Activated naive CD8-positive, alpha-beta T cell treated with anti-CD3 and anti-CD28 coated beads, Interleukin-2, amount 10 ng/mL, durations not matched to agents 7 days and 5 days (primary cell): ENCODE results near the gene BCR. TPM values are rescaled to one million over a fixed set of nuclear protein-coding genes. Genes with fewer than 3 reads are reported as not detected.
"Not testable (repeated sequence)": the region's sequence is repeated elsewhere in the genome, so short reads cannot be mapped to it uniquely, and the experiment has no call there.

Experiments
- ATAC-seq: fragments of 150-1000 bp; cut with Tn5 transposase; one replicate; pipeline ENCODE4 v1.10.0; 2021; ENCODE audit warnings: low read depth, moderate library complexity
- POLR2A ChIA-PET: fragments of 350-600 bp; sonication (Branson Sonifier 250); formaldehyde crosslinking; loops from one replicate; lab custom pipeline; 2021; ENCODE audit warnings: antibody characterized with exemption; lab: Charles Lee
- DNase-seq: peaks from one replicate; pipeline ENCODE4 v3.0.0; 2021
- H3K27ac Mint-ChIP-seq: one replicate; pipeline ENCODE4 v1.8.0; 2022; ENCODE audit warnings: mild to moderate bottlenecking, mixed read lengths
- H3K27me3 Mint-ChIP-seq: one replicate; pipeline ENCODE4 v1.8.0; 2022; ENCODE audit warnings: mild to moderate bottlenecking, moderate library complexity, mixed read lengths
- H3K36me3 Mint-ChIP-seq: one replicate; pipeline ENCODE4 v1.8.0; 2021; ENCODE audit warnings: mild to moderate bottlenecking, mixed read lengths
- H3K4me1 Mint-ChIP-seq: one replicate; pipeline ENCODE4 v1.8.0; 2021; ENCODE audit warnings: mixed read lengths
- H3K4me3 Mint-ChIP-seq: one replicate; pipeline ENCODE4 v1.8.0; 2022; ENCODE audit warnings: mild to moderate bottlenecking, moderate library complexity, mixed read lengths
- H3K9me3 Mint-ChIP-seq: one replicate; pipeline ENCODE4 v1.8.0; 2021; ENCODE audit warnings: mixed read lengths
- total RNA-seq, 2 experiments: library from RNA; stranded (reverse); gene quantifications; one replicate each; pipeline ENCODE4 v1.2.3, GENCODE V29; 2021

BCR gene
- total RNA-seq = 10 to 100 TPM; 36.2 to 39.2 TPM

GRCh38 chr22:23180301-23180892, at the start of gene BCR:
TSS of gene BCR (plus strand) at chr22:23180509. CDS start at chr22:23180961, 452 bp downstream.
- H3K27me3 Mint-ChIP-seq = peaks cover 2% of the 10 kb centered on the region
- H3K4me3 Mint-ChIP-seq = peak within 1 kb of the TSS; percentile 80
- H3K36me3 Mint-ChIP-seq = peaks cover 19% of the 10 kb centered on the region
- peak within 1 kb of the TSS; percentile 35 for H3K27ac Mint-ChIP-seq
- H3K4me1 Mint-ChIP-seq = peaks cover 47% of the 10 kb centered on the region
- peak; percentile 70 for ATAC-seq
- peak; percentile 77 for DNase-seq
- peaks cover 14% of the 10 kb centered on the region for H3K9me3 Mint-ChIP-seq
- POLR2A ChIA-PET = interaction anchor here (1.6 to 1.7 kb wide), 3 partner anchors 43 to 101 kb away, joined by 5 to 13 read pairs (median 8); no protein-coding TSS in a partner anchor

GRCh38 chr22:23130697-23131096, 49.6 kb upstream of the BCR start:
- no peak for DNase-seq
- Mint-ChIP-seq H3K36me3 (no peaks in the 10 kb centered on the region), H3K4me1 (peaks cover 4% of the 10 kb centered on the region), H3K9me3 (no peaks in the 10 kb centered on the region), H3K27ac (no peak overlapping the region), H3K27me3 (peaks cover 2% of the 10 kb centered on the region), H3K4me3 (no peak overlapping the region)
- ATAC-seq = no peak
- POLR2A ChIA-PET = no interaction called here

- DNase-seq (no peak), ATAC-seq (no peak)
- peaks cover 6% of the 10 kb centered on the region for H3K4me1 Mint-ChIP-seq
- H3K27me3 Mint-ChIP-seq = peaks cover 2% of the 10 kb centered on the region
- no peaks in the 10 kb centered on the region for H3K9me3 Mint-ChIP-seq
- no peaks in the 10 kb centered on the region for H3K36me3 Mint-ChIP-seq
- H3K27ac Mint-ChIP-seq = no peak overlapping the region
- POLR2A ChIA-PET = no interaction called here
- H3K4me3 Mint-ChIP-seq = no peak overlapping the region
These were observed 48.4 kb upstream of the BCR start for GRCh38 chr22:23131931-23132330.

GRCh38 chr22:23132376-23133091, 47.8 kb upstream of the BCR start:
- ATAC-seq = no peak
- Mint-ChIP-seq H3K36me3 (no peaks in the 10 kb centered on the region), H3K27me3 (peaks cover 2% of the 10 kb centered on the region), H3K4me1 (peaks cover 8% of the 10 kb centered on the region), H3K9me3 (no peaks in the 10 kb centered on the region), H3K4me3 (no peak overlapping the region), H3K27ac (no peak overlapping the region)
- DNase-seq = no peak
- POLR2A ChIA-PET = interaction anchor here (1.3 kb wide), 1 partner anchor 13 kb away, joined by 3 read pairs; no protein-coding TSS in a partner anchor

GRCh38 chr22:23133922-23134321, 46.4 kb upstream of the BCR start:
- H3K4me3 Mint-ChIP-seq = no peak overlapping the region
- POLR2A ChIA-PET = interaction anchor here (0.7 kb wide), 1 partner anchor 15 kb away, joined by 5 read pairs; no protein-coding TSS in a partner anchor
- H3K36me3 Mint-ChIP-seq = no peaks in the 10 kb centered on the region
- DNase-seq = no peak
- no peak for ATAC-seq
- H3K27ac Mint-ChIP-seq = no peak overlapping the region
- peaks cover 15% of the 10 kb centered on the region for H3K4me1 Mint-ChIP-seq
- peaks cover 2% of the 10 kb centered on the region for H3K27me3 Mint-ChIP-seq
- H3K9me3 Mint-ChIP-seq = no peaks in the 10 kb centered on the region

- peak overlapping the region; percentile 97 for H3K27ac Mint-ChIP-seq
- H3K4me3 Mint-ChIP-seq, H3K27me3 Mint-ChIP-seq, DNase-seq, H3K9me3 Mint-ChIP-seq, H3K36me3 Mint-ChIP-seq, ATAC-seq: not testable (repeated sequence)
- peaks cover 31% of the 10 kb centered on the region for H3K4me1 Mint-ChIP-seq
- POLR2A ChIA-PET = interaction anchor here (1.1 to 2.2 kb wide), 2 partner anchors 16 to 44 kb away, joined by 3 to 13 read pairs; partner anchors contain the start of gene BCR
These were observed 43.3 kb upstream of the BCR start for GRCh38 chr22:23136991-23137390.

GRCh38 chr22:23137468-23137867, 42.8 kb upstream of the BCR start:
- no peaks in the 10 kb centered on the region for H3K36me3 Mint-ChIP-seq
- POLR2A ChIA-PET = interaction anchor here (1.1 to 2.2 kb wide), 3 partner anchors 17 to 317 kb away, joined by 3 to 13 read pairs (median 3); partner anchors contain the start of gene BCR
- H3K27ac Mint-ChIP-seq = peak overlapping the region; percentile 97
- ATAC-seq = no peak
- H3K27me3 Mint-ChIP-seq = no peaks in the 10 kb centered on the region
- peak overlapping the region; percentile 73 for H3K4me3 Mint-ChIP-seq
- H3K4me1 Mint-ChIP-seq = peaks cover 35% of the 10 kb centered on the region
- H3K9me3 Mint-ChIP-seq = no peaks in the 10 kb centered on the region
- DNase-seq = no peak

- Mint-ChIP-seq H3K4me3 (peak overlapping the region; percentile 73), H3K27me3 (no peaks in the 10 kb centered on the region), H3K4me1 (peaks cover 40% of the 10 kb centered on the region), H3K27ac (peak overlapping the region; percentile 97), H3K9me3 (no peaks in the 10 kb centered on the region), H3K36me3 (no peaks in the 10 kb centered on the region)
- peak; percentile 48 for ATAC-seq
- peak; percentile 56 for DNase-seq
- POLR2A ChIA-PET = interaction anchor here (0.9 to 2.2 kb wide), 5 partner anchors 17 to 319 kb away, joined by 3 to 13 read pairs (median 6); partner anchors contain the start of gene BCR
These were observed 42.3 kb upstream of the BCR start for GRCh38 chr22:23137905-23138561.

GRCh38 chr22:23138584-23139435, 41.5 kb upstream of the BCR start:
- H3K9me3 Mint-ChIP-seq = no peaks in the 10 kb centered on the region
- no peak for ATAC-seq
- peak overlapping the region; percentile 73 for H3K4me3 Mint-ChIP-seq
- DNase-seq = no peak
- H3K4me1 Mint-ChIP-seq = peaks cover 43% of the 10 kb centered on the region
- H3K27me3 Mint-ChIP-seq = no peaks in the 10 kb centered on the region
- H3K36me3 Mint-ChIP-seq = no peaks in the 10 kb centered on the region
- POLR2A ChIA-PET = interaction anchor here (0.9 to 2.2 kb wide), 4 partner anchors 20 to 320 kb away, joined by 3 to 13 read pairs (median 6); partner anchors contain the start of gene BCR
- peak overlapping the region; percentile 97 for H3K27ac Mint-ChIP-seq

- no peak overlapping the region for H3K27ac Mint-ChIP-seq
- H3K4me3 Mint-ChIP-seq = no peak overlapping the region
- POLR2A ChIA-PET = interaction anchor here (0.7 kb wide), 2 partner anchors 74 to 83 kb away, joined by 3 to 5 read pairs; no protein-coding TSS in a partner anchor
These were observed 39.9 kb upstream of the BCR start for GRCh38 chr22:23140385-23140784.

GRCh38 chr22:23142546-23143105, 37.7 kb upstream of the BCR start:
- POLR2A ChIA-PET = interaction anchor here (1.4 to 1.9 kb wide), 2 partner anchors 15 to 32 kb away, joined by 3 to 5 read pairs; no protein-coding TSS in a partner anchor
- ATAC-seq (no peak), DNase-seq (no peak)
- H3K4me1 Mint-ChIP-seq = peaks cover 43% of the 10 kb centered on the region
- peak overlapping the region; percentile 75 for H3K4me3 Mint-ChIP-seq
- peak overlapping the region; percentile 90 for H3K27ac Mint-ChIP-seq
- no peaks in the 10 kb centered on the region for H3K9me3 Mint-ChIP-seq
- H3K27me3 Mint-ChIP-seq = no peaks in the 10 kb centered on the region
- H3K36me3 Mint-ChIP-seq = peaks cover 2% of the 10 kb centered on the region

More at GRCh38 chr22:23140385-23140784, 39.9 kb upstream of the BCR start:
- H3K4me1 Mint-ChIP-seq = peaks cover 48% of the 10 kb centered on the region
- no peaks in the 10 kb centered on the region for H3K27me3 Mint-ChIP-seq
- H3K9me3 Mint-ChIP-seq = no peaks in the 10 kb centered on the region
- DNase-seq (no peak), ATAC-seq (no peak)
- H3K36me3 Mint-ChIP-seq = peaks cover 2% of the 10 kb centered on the region

GRCh38 chr22:23143119-23143518, 37.2 kb upstream of the BCR start:
- H3K9me3 Mint-ChIP-seq = no peaks in the 10 kb centered on the region
- ATAC-seq (no peak), DNase-seq (no peak)
- peaks cover 42% of the 10 kb centered on the region for H3K4me1 Mint-ChIP-seq
- H3K36me3 Mint-ChIP-seq = peaks cover 2% of the 10 kb centered on the region
- H3K4me3 Mint-ChIP-seq = no peak overlapping the region
- no peaks in the 10 kb centered on the region for H3K27me3 Mint-ChIP-seq
- H3K27ac Mint-ChIP-seq = peak overlapping the region; percentile 90
- POLR2A ChIA-PET = interaction anchor here (1.9 kb wide), 1 partner anchor 14 kb away, joined by 5 read pairs; no protein-coding TSS in a partner anchor
